Adrenal gland (tissue), 12 donors: ENCODE measurements around the gene FMOD. TPM values are rescaled to one million over a fixed set of nuclear protein-coding genes. Genes with fewer than 3 reads are reported as not detected.

Experiments
- DNase-seq, 7 donors: peaks; one replicate each; pipeline ENCODE4 v3.0.0-alpha.2; 2019 to 2020
- H3K27ac ChIP-seq, 5 donors: fragments of 200-600 bp; sonication (generic) in 4 of 5; 1 replicate in 3 of 5; 2 replicates in 2 of 5; pipeline versions ENCODE4 v1.5.1 to v1.8.0; 2016 to 2020; ENCODE audit warnings: mild to moderate bottlenecking in 1 of 5
- H3K27me3 ChIP-seq: fragments of 200-600 bp; 2 replicates; pipeline ENCODE4 v1.8.0; 2021
- H3K36me3 ChIP-seq, 2 donors: fragments of 200-600 bp; replicated peaks in 1 of 2; 1 replicate in 1 of 2; 2 replicates in 1 of 2; pipeline versions ENCODE4 v1.5.1 to v1.8.0; 2018 to 2022
- H3K4me1 ChIP-seq, 2 donors: fragments of 200-600 bp; replicated peaks in 1 of 2; 1 replicate in 1 of 2; 2 replicates in 1 of 2; pipeline versions ENCODE4 v1.5.1 to v1.8.0; 2018 to 2021
- H3K4me3 ChIP-seq, 4 donors: fragments of 200-600 bp; sonication (generic) in 3 of 4; one replicate each; pipeline ENCODE4 v1.5.1; 2016 to 2018
- H3K9me3 ChIP-seq, 3 donors: fragments of 200-600 bp; sonication (generic) in 1 of 3; replicated peaks in 1 of 3; 1 replicate in 2 of 3; 2 replicates in 1 of 3; pipeline versions ENCODE4 v1.5.1 to v1.8.0; 2016 to 2021
- CTCF ChIP-seq, 6 experiments: fragments of 450-650 bp in 4 of 6; fragments of 200-600 bp in 2 of 6; sonication (generic) in 1 of 6; IDR thresholded peaks; 1 replicate in 5 of 6; 2 replicates in 1 of 6; pipeline versions ENCODE4 v1.5.1 to v1.8.0; 2016 to 2021; ENCODE audit warnings: antibody characterized with exemption in 6 of 6, mild to moderate bottlenecking in 2 of 6, moderate library complexity in 1 of 6
- POLR2A ChIP-seq, 2 donors: fragments of 450-650 bp; IDR thresholded peaks; one replicate each; pipeline ENCODE4 v1.6.1; 2017; ENCODE audit warnings: antibody characterized with exemption in 2 of 2, mild to moderate bottlenecking in 2 of 2, moderate library complexity in 1 of 2
- WGBS, 4 donors: extraction: QIAGEN DNeasy Blood & Tissue Kit in 2 of 4; methylation state at CpG; one replicate each; pipeline versions ENCODE4 v1.1.5 to v1.1.7; 2013 to 2017; 5-methylcytosine and 5-hydroxymethylcytosine counted together
- intact Hi-C, 2 donors: fragments of 100-400 bp; cut with DNase I; formaldehyde crosslinking; loops; one replicate each; pipeline versions ENCODE4 v1.14.1 to v1.15.0; 2022 to 2023
- polyA plus RNA-seq, 3 donors: library from polyadenylated mRNA; stranded (reverse); fragments of 200-250 nt in 2 of 3; fragments of 350-450 nt in 1 of 3; fragmentation: Illumina TruSeq in 1 of 3; extraction: RNeasy Lipid Tissue Mini Kit (QIAGEN cat#74804) in 1 of 3; gene quantifications; one replicate each; pipeline ENCODE4 v1.2.3, GENCODE V29; 2013 to 2014
- total RNA-seq, 9 donors: library from RNA; depleted of rRNA in 4 of 9; stranded (reverse); fragments of >200 nt in 4 of 9; fragments of 120-200 nt in 1 of 9; fragmentation: NEBNext Ultra II Directional in 1 of 9; extraction: Animal tissue kit (Norgen Biotek cat#: 25700) in 1 of 9; gene quantifications; one replicate each; pipeline versions ENCODE4 v1.1.0 to v1.2.4, GENCODE V29; 2013 to 2023
- donor health status: healthy with polysubstance abuse.
- donor health status: Bipolar disorder and iron deficiency.
- donor health status: DM: yes; HTN: yes; CAD: no.
- donor health status: DM: no; HTN: no; CAD: no.
- donor health status: DM: no; HTN: no; CAD: no.
- donor health status: DM: yes; HTN: yes; CAD: no.

FMOD gene
- total and polyA plus RNA-seq, 12 donors = 6.6 to 231 (median 18.8) TPM

GRCh38 chr1:203308923-203309331 is 42.0 kb downstream of the FMOD start:
- WGBS, 4 donors = 56 to 88% (median 66%) methylated on average over 1 of the region's 1 CpG
- Histone ChIP-seq H3K27me3 (no peaks in the 10 kb centered on the region), H3K36me3 (peaks cover 0 to 22% of the 10 kb centered on the region in 2 donors), H3K9me3 (no peaks in the 10 kb centered on the region), H3K4me3 (peak overlapping the region in 1 of 4 donors; percentile 25), H3K4me1 (peaks cover 14 to 44% of the 10 kb centered on the region in 2 donors), H3K27ac (peak overlapping the region in 1 of 5 donors; percentile 16)
- intact Hi-C loops = no loop called here
- no peak for TF ChIP-seq POLR2A (IDR thresholded peaks at IDR 0.05)
- no peak for TF ChIP-seq CTCF (IDR thresholded peaks at IDR 0.05)
- DNase-seq = no peak

- intact Hi-C loops = no loop called here
- Histone ChIP-seq H3K4me1 (peaks cover 14 to 44% of the 10 kb centered on the region in 2 donors), H3K36me3 (peaks cover 0 to 22% of the 10 kb centered on the region in 2 donors), H3K27ac (peak overlapping the region in 2 of 5 donors; percentile 16 to 98), H3K27me3 (no peaks in the 10 kb centered on the region), H3K9me3 (no peaks in the 10 kb centered on the region), H3K4me3 (peak overlapping the region in 1 of 4 donors; percentile 97)
- TF ChIP-seq POLR2A (IDR thresholded peaks at IDR 0.05) (peak in 1 of 2 donors; percentile 4), CTCF (IDR thresholded peaks at IDR 0.05) (no peak)
- 51 to 65% (median 60%) methylated on average over 5 of the region's 5 CpGs for WGBS, 4 donors
- peak in 1 of 7 donors; percentile 52 for DNase-seq
Observed at GRCh38 chr1:203308328-203308922, 42.5 kb downstream of the FMOD start.

- 47 to 63% (median 53%) methylated on average over 3 of the region's 3 CpGs for whole genome bisulfite sequencing, 4 donors
- peak overlapping the region in 1 of 4 donors; percentile 97 for H3K4me3 ChIP-seq
- no peaks in the 10 kb centered on the region for H3K27me3 ChIP-seq
- TF ChIP-seq CTCF (IDR thresholded peaks at IDR 0.05) = no peak
- no peak for TF ChIP-seq POLR2A (IDR thresholded peaks at IDR 0.05)
- peaks cover 0 to 22% of the 10 kb centered on the region in 2 donors for H3K36me3 ChIP-seq
- H3K4me1 ChIP-seq = peaks cover 14 to 44% of the 10 kb centered on the region in 2 donors
- H3K9me3 ChIP-seq = no peaks in the 10 kb centered on the region
- peak overlapping the region in 2 of 5 donors; percentile 16 to 98 for H3K27ac ChIP-seq
- intact Hi-C loops = no loop called here
- peak in 1 of 7 donors; percentile 53 for DNase-seq
Observed at GRCh38 chr1:203307641-203308126, 43.2 kb downstream of the FMOD start.

GRCh38 chr1:203306965-203307541 is 43.9 kb downstream of the FMOD start:
- Histone ChIP-seq H3K27ac (peak overlapping the region in 3 of 5 donors; percentile 93 to 98 (median 97)), H3K36me3 (peaks cover 0 to 22% of the 10 kb centered on the region in 2 donors), H3K4me3 (peak overlapping the region in 3 of 4 donors; percentile 13 to 97 (median 78)), H3K4me1 (peaks cover 14 to 44% of the 10 kb centered on the region in 2 donors), H3K9me3 (no peaks in the 10 kb centered on the region), H3K27me3 (no peaks in the 10 kb centered on the region)
- intact Hi-C loops = no loop called here
- 61 to 70% (median 66%) methylated on average over 9 to 21 of the region's 21 CpGs for WGBS, 4 donors
- TF ChIP-seq CTCF (IDR thresholded peaks at IDR 0.05) (no peak), POLR2A (IDR thresholded peaks at IDR 0.05) (peak; percentile 22 to 55)
- DNase-seq = peak in 3 of 7 donors; percentile 49 to 70 (median 62)
